ENCODE measurements around the gene UBR4. TPM values are rescaled to one million over a fixed set of nuclear protein-coding genes. Genes with fewer than 3 reads are reported as not detected.

Gene UBR4
- total RNA-seq, 1 experiment from 2014 or later = 201 TPM

GRCh38 chr1:19204446-19205266 is 5.4 kb downstream of the UBR4 start:
- Histone ChIP-seq H3K9ac (ENCODE audit: low read length) (no peak overlapping the region), H3K27ac (ENCODE audit: low read length) (no peak overlapping the region), H4K20me1 (ENCODE audit: insufficient read depth, low read depth, low read length) (peaks cover 34% of the 10 kb centered on the region; the same call in 1 of the 2 replicates), H3K9me3 (ENCODE audit: low read length) (no peaks in the 10 kb centered on the region), H3K4me3 (ENCODE audit: low read length) (no peak overlapping the region), H3K4me1 (ENCODE audit: low read length) (peaks cover 43% of the 10 kb centered on the region), H3K9me2 (replicated peaks; ENCODE audit: insufficient read depth, low read length) (no peaks in the 10 kb centered on the region), H3K4me2 (ENCODE audit: low read depth, low read length, poor library complexity, severe bottlenecking) (no peak overlapping the region), H3K27me3 (ENCODE audit: low read length) (no peaks in the 10 kb centered on the region), H3K79me2 (ENCODE audit: low read length) (peaks cover 99% of the 10 kb centered on the region), H3K36me3 (ENCODE audit: insufficient read depth, low read length) (peaks cover 22% of the 10 kb centered on the region; the same call in 1 of the 2 replicates), H2AFZ (ENCODE audit: low read length) (no peak overlapping the region)
- DNase-seq = no peak

- H3K27me3 ChIP-seq (ENCODE audit: low read length) = no peaks in the 10 kb centered on the region
- no peak overlapping the region for H3K4me2 ChIP-seq (ENCODE audit: low read depth, low read length, poor library complexity, severe bottlenecking)
- H2AFZ ChIP-seq (ENCODE audit: low read length) = no peak overlapping the region
- H3K4me1 ChIP-seq (ENCODE audit: low read length) = peaks cover 37% of the 10 kb centered on the region
- H3K4me3 ChIP-seq (ENCODE audit: low read length) = no peak overlapping the region
- H3K79me2 ChIP-seq (ENCODE audit: low read length) = peaks cover 98% of the 10 kb centered on the region
- H3K27ac ChIP-seq (ENCODE audit: low read length) = no peak overlapping the region
- H3K9me2 ChIP-seq (replicated peaks; ENCODE audit: insufficient read depth, low read length) = no peaks in the 10 kb centered on the region
- peaks cover 30% of the 10 kb centered on the region; the same call in 1 of the 2 replicates for H3K36me3 ChIP-seq (ENCODE audit: insufficient read depth, low read length)
- no peak overlapping the region for H3K9ac ChIP-seq (ENCODE audit: low read length)
- H3K9me3 ChIP-seq (ENCODE audit: low read length) = no peaks in the 10 kb centered on the region
- no peak for DNase-seq
- H4K20me1 ChIP-seq (ENCODE audit: insufficient read depth, low read depth, low read length) = 0 out of 2 replicates have a peak, but pooled peaks cover 32% of the 10 kb centered on the region
Measured at GRCh38 chr1:19203440-19203839, 6.6 kb downstream of the UBR4 start.

GRCh38 chr1:19202396-19202795 is 7.7 kb downstream of the UBR4 start:
- no peak overlapping the region for H3K9ac ChIP-seq (ENCODE audit: low read length)
- H2AFZ ChIP-seq (ENCODE audit: low read length) = no peak overlapping the region
- peaks cover 27% of the 10 kb centered on the region for H3K4me1 ChIP-seq (ENCODE audit: low read length)
- H3K4me2 ChIP-seq (ENCODE audit: low read depth, low read length, poor library complexity, severe bottlenecking) = no peak overlapping the region
- peaks cover 40% of the 10 kb centered on the region; the same call in 1 of the 2 replicates for H3K36me3 ChIP-seq (ENCODE audit: insufficient read depth, low read length)
- 0 out of 2 replicates have a peak, but pooled peaks cover 32% of the 10 kb centered on the region for H4K20me1 ChIP-seq (ENCODE audit: insufficient read depth, low read depth, low read length)
- no peak for DNase-seq
- no peak overlapping the region for H3K27ac ChIP-seq (ENCODE audit: low read length)
- H3K27me3 ChIP-seq (ENCODE audit: low read length) = no peaks in the 10 kb centered on the region
- H3K79me2 ChIP-seq (ENCODE audit: low read length) = peaks cover 94% of the 10 kb centered on the region
- no peaks in the 10 kb centered on the region for H3K9me2 ChIP-seq (replicated peaks; ENCODE audit: insufficient read depth, low read length)
- H3K4me3 ChIP-seq (ENCODE audit: low read length) = no peak overlapping the region
- no peaks in the 10 kb centered on the region for H3K9me3 ChIP-seq (ENCODE audit: low read length)

- Histone ChIP-seq H3K4me2 (ENCODE audit: low read depth, low read length, poor library complexity, severe bottlenecking) (no peak overlapping the region), H3K9me3 (ENCODE audit: low read length) (no peaks in the 10 kb centered on the region), H3K36me3 (ENCODE audit: insufficient read depth, low read length) (peaks cover 55% of the 10 kb centered on the region; the same call in 1 of the 2 replicates), H3K27ac (ENCODE audit: low read length) (no peak overlapping the region), H3K79me2 (ENCODE audit: low read length) (peaks cover 87% of the 10 kb centered on the region), H3K9ac (ENCODE audit: low read length) (no peak overlapping the region), H3K4me1 (ENCODE audit: low read length) (peaks cover 4% of the 10 kb centered on the region; the same call in 1 of the 2 replicates), H2AFZ (ENCODE audit: low read length) (no peak overlapping the region), H3K9me2 (replicated peaks; ENCODE audit: insufficient read depth, low read length) (no peaks in the 10 kb centered on the region), H4K20me1 (ENCODE audit: insufficient read depth, low read depth, low read length) (0 out of 2 replicates have a peak, but pooled peaks cover 24% of the 10 kb centered on the region), H3K27me3 (ENCODE audit: low read length) (no peaks in the 10 kb centered on the region), H3K4me3 (ENCODE audit: low read length) (no peak overlapping the region)
- no peak for DNase-seq
Measured at GRCh38 chr1:19199969-19200604, 10.0 kb downstream of the UBR4 start.

- Histone ChIP-seq H3K36me3 (ENCODE audit: insufficient read depth, low read length) (peaks cover 50% of the 10 kb centered on the region; the same call in 1 of the 2 replicates), H3K27ac (ENCODE audit: low read length) (no peak overlapping the region), H3K27me3 (ENCODE audit: low read length) (no peaks in the 10 kb centered on the region), H3K9ac (ENCODE audit: low read length) (no peak overlapping the region), H3K79me2 (ENCODE audit: low read length) (peaks cover 80% of the 10 kb centered on the region), H3K9me3 (ENCODE audit: low read length) (no peaks in the 10 kb centered on the region), H4K20me1 (ENCODE audit: insufficient read depth, low read depth, low read length) (0 out of 2 replicates have a peak, but pooled peaks cover 24% of the 10 kb centered on the region), H3K4me2 (ENCODE audit: low read depth, low read length, poor library complexity, severe bottlenecking) (no peak overlapping the region), H3K4me3 (ENCODE audit: low read length) (no peak overlapping the region), H3K9me2 (replicated peaks; ENCODE audit: insufficient read depth, low read length) (no peaks in the 10 kb centered on the region), H3K4me1 (ENCODE audit: low read length) (peaks cover 2% of the 10 kb centered on the region; the same call in 1 of the 2 replicates), H2AFZ (ENCODE audit: low read length) (no peak overlapping the region)
- no peak for DNase-seq
Measured at GRCh38 chr1:19199329-19199968, 10.6 kb downstream of the UBR4 start.

GRCh38 chr1:19198820-19199219 is 11.2 kb downstream of the UBR4 start:
- no peak overlapping the region for H3K4me2 ChIP-seq (ENCODE audit: low read depth, low read length, poor library complexity, severe bottlenecking)
- H3K4me3 ChIP-seq (ENCODE audit: low read length) = no peak overlapping the region
- DNase-seq = no peak
- H3K79me2 ChIP-seq (ENCODE audit: low read length) = peaks cover 76% of the 10 kb centered on the region
- no peaks in the 10 kb centered on the region for H3K9me3 ChIP-seq (ENCODE audit: low read length)
- H3K27ac ChIP-seq (ENCODE audit: low read length) = no peak overlapping the region
- peaks cover 55% of the 10 kb centered on the region; the same call in 1 of the 2 replicates for H3K36me3 ChIP-seq (ENCODE audit: insufficient read depth, low read length)
- H3K9me2 ChIP-seq (replicated peaks; ENCODE audit: insufficient read depth, low read length) = no peaks in the 10 kb centered on the region
- 0 out of 2 replicates have a peak, but pooled peaks cover 24% of the 10 kb centered on the region for H4K20me1 ChIP-seq (ENCODE audit: insufficient read depth, low read depth, low read length)
- no peaks in the 10 kb centered on the region for H3K27me3 ChIP-seq (ENCODE audit: low read length)
- peaks cover 2% of the 10 kb centered on the region; the same call in 1 of the 2 replicates for H3K4me1 ChIP-seq (ENCODE audit: low read length)
- no peak overlapping the region for H2AFZ ChIP-seq (ENCODE audit: low read length)
- no peak overlapping the region for H3K9ac ChIP-seq (ENCODE audit: low read length)

GRCh38 chr1:19197845-19198244 is 12.2 kb downstream of the UBR4 start:
- no peak overlapping the region for H3K4me2 ChIP-seq (ENCODE audit: low read depth, low read length, poor library complexity, severe bottlenecking)
- peaks cover 2% of the 10 kb centered on the region; the same call in 1 of the 2 replicates for H3K4me1 ChIP-seq (ENCODE audit: low read length)
- H3K9ac ChIP-seq (ENCODE audit: low read length) = no peak overlapping the region
- H2AFZ ChIP-seq (ENCODE audit: low read length) = no peak overlapping the region
- H3K27me3 ChIP-seq (ENCODE audit: low read length) = no peaks in the 10 kb centered on the region
- H3K9me3 ChIP-seq (ENCODE audit: low read length) = no peaks in the 10 kb centered on the region
- no peak for DNase-seq
- 0 out of 2 replicates have a peak, but pooled peaks cover 18% of the 10 kb centered on the region for H4K20me1 ChIP-seq (ENCODE audit: insufficient read depth, low read depth, low read length)
- no peak overlapping the region for H3K4me3 ChIP-seq (ENCODE audit: low read length)
- H3K79me2 ChIP-seq (ENCODE audit: low read length) = peaks cover 76% of the 10 kb centered on the region
- H3K27ac ChIP-seq (ENCODE audit: low read length) = no peak overlapping the region
- H3K36me3 ChIP-seq (ENCODE audit: insufficient read depth, low read length) = peaks cover 64% of the 10 kb centered on the region
- no peaks in the 10 kb centered on the region for H3K9me2 ChIP-seq (replicated peaks; ENCODE audit: insufficient read depth, low read length)
